HK-2 (cell line): ENCODE results near the gene PRCP.
"Not testable (repeated sequence)": the region's sequence is repeated elsewhere in the genome, so short reads cannot be mapped to it uniquely, and the experiment has no call there.

ENCODE experiments used
- DNase-seq: peaks from one replicate; pipeline ENCODE4 v3.0.0-alpha.2; 2018; ENCODE audit not compliant: unreplicated experiment

The PRCP gene

GRCh38 chr11:82900277-82901164 lies at the start of gene PRCP:
Gene PRCP, minus strand, starts transcription at chr11:82900430. Its CDS starts 28 bp downstream, at chr11:82900402.
- peak; percentile 86 for DNase-seq

GRCh38 chr11:82949352-82949751 lies 49.1 kb upstream of the PRCP start:
- DNase-seq, result no peak

- no peak for DNase-seq
Measured at GRCh38 chr11:82945682-82946081, 45.5 kb upstream of the PRCP start.

GRCh38 chr11:82945041-82945440 lies 44.8 kb upstream of the PRCP start:
- DNase-seq, result not testable (repeated sequence)

- no peak for DNase-seq
Measured at GRCh38 chr11:82944198-82944597, 44.0 kb upstream of the PRCP start.

- not testable (repeated sequence) for DNase-seq
Measured at GRCh38 chr11:82943430-82943829, 43.2 kb upstream of the PRCP start.

GRCh38 chr11:82942376-82942775 lies 42.1 kb upstream of the PRCP start:
- no peak for DNase-seq

- DNase-seq, result no peak
Measured at GRCh38 chr11:82939456-82939855, 39.2 kb upstream of the PRCP start.

- DNase-seq, result no peak
Measured at GRCh38 chr11:82937554-82937953, 37.3 kb upstream of the PRCP start.

- DNase-seq, result no peak
Measured at GRCh38 chr11:82936261-82936660, 36.0 kb upstream of the PRCP start.

GRCh38 chr11:82932564-82932963 lies 32.3 kb upstream of the PRCP start:
- no peak for DNase-seq

GRCh38 chr11:82930734-82931133 lies 30.5 kb upstream of the PRCP start:
- DNase-seq, result no peak

- no peak for DNase-seq
Measured at GRCh38 chr11:82930229-82930628, 30.0 kb upstream of the PRCP start.

- DNase-seq, result no peak
Measured at GRCh38 chr11:82929121-82929520, 28.9 kb upstream of the PRCP start.

GRCh38 chr11:82927264-82927880 lies 27.1 kb upstream of the PRCP start:
- no peak for DNase-seq

GRCh38 chr11:82924522-82925224 lies 24.4 kb upstream of the PRCP start:
- no peak for DNase-seq

GRCh38 chr11:82922396-82923173 lies 22.4 kb upstream of the PRCP start:
- DNase-seq, result not testable (repeated sequence)

GRCh38 chr11:82920227-82920626 lies 20.0 kb upstream of the PRCP start:
- not testable (repeated sequence) for DNase-seq

- not testable (repeated sequence) for DNase-seq
Measured at GRCh38 chr11:82919786-82920185, 19.6 kb upstream of the PRCP start.

GRCh38 chr11:82909015-82909640 lies 8.9 kb upstream of the PRCP start:
- no peak for DNase-seq

GRCh38 chr11:82908311-82908710 lies 8.1 kb upstream of the PRCP start:
- no peak for DNase-seq
